HG03558 (cell line): ENCODE data around the gene EIF2B1.

ENCODE experiments used
- ATAC-seq: cut with Tn5 transposase; IDR thresholded peaks from one replicate; pipeline ENCODE4 v1.9.1; 2021; ENCODE audit warnings: moderate number of reproducible peaks; ENCODE audit not compliant: unreplicated experiment; ENCODE audit errors: extremely low read depth

The EIF2B1 gene

DNA sequence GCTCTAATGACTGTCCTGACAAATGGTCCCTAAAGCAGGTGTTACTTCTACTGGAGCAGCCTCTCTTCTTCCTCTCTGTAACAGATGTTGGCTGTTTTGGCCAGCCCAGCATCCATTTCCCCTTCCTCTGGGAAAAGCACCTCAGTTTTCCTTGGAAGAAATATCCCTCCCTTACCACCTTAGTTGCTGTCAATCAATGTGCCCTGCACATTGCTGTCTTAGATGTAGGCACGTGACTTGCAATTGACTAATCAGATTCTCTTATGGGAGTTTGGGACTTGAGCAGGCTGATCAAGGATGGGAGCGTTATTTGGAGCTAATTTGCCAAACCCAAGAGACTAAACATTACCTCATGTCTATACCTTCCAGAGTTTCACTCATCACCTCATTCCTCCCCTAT lies 61.1 kb downstream of the EIF2B1 start:
- no peak for ATAC-seq

DNA sequence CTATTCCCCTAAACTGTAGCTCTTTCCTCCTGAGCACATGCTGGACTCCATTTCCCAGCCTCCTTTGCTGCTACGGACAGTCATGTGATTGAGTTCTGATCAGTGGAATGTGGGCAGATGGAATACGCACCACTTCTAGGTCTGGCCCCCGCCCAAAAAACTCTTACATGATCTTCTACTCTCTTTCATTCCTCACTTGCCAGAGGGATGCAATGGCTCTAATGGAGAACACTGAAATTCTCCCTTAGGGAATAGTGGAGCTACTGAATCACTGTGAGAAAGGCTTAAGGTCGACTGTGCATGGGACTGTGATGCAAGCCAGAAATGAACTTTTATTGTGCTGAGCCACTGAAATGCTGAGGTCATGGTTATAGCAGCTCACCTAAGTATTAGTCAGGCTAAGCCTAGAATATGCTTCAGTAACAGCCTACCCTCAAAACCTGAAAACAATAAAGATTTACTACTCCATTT lies 62.1 kb downstream of the EIF2B1 start:
- ATAC-seq, result no peak
